H1 (cell line): Measurements from ENCODE around the gene QRICH2. TPM values are rescaled to one million over a fixed set of nuclear protein-coding genes. Genes with fewer than 3 reads are reported as not detected.

Experiments
- ATF2 ChIP-seq: IDR thresholded peaks from 2 replicates; pipeline ENCODE4 v1.6.1; 2012; ENCODE audit warnings: low read length, inconsistent platforms
- ATF3 ChIP-seq: IDR thresholded peaks from 2 replicates; pipeline ENCODE4 v1.6.1; 2011; ENCODE audit warnings: low read depth, mild to moderate bottlenecking, low read length; ENCODE audit not compliant: insufficient read depth
- SAP30 ChIP-seq: fragments of 300-600 bp; sonication (generic); IDR thresholded peaks from 2 replicates; pipeline ENCODE4 v1.7.1; 2012; ENCODE audit warnings: low read length, moderate library complexity, mild to moderate bottlenecking, inconsistent platforms; ENCODE audit not compliant: insufficient read depth, insufficient replicate concordance
- TEAD4 ChIP-seq: IDR thresholded peaks from 2 replicates; pipeline ENCODE4 v1.6.1; 2012; ENCODE audit warnings: low read depth, low read length, inconsistent platforms, mixed read lengths
- polyA plus RNA-seq, 7 experiments: library from polyadenylated mRNA; depleted of rRNA in 3 of 7; stranded (reverse) in 5 of 7; unstranded in 2 of 7; fragments of >200 nt in 5 of 7; fragments of 200-250 nt in 2 of 7; gene quantifications; 1 replicate in 5 of 7; 2 replicates in 1 of 7; 4 replicates in 1 of 7; pipeline versions ENCODE4 v1.2.1 to v1.2.3, GENCODE V29; 2011 to 2013; ENCODE audit warnings: missing spikeins in 2 of 7, mixed read lengths in 2 of 7
- total RNA-seq: library from RNA; stranded (reverse); fragmentation: NEBNext Ultra II Directional; extraction: Animal tissue kit (Norgen Biotek cat#: 25700); gene quantifications from 2 replicates; pipeline ENCODE4 v1.2.1, GENCODE V29; 2021

The QRICH2 gene
- total and polyA plus RNA-seq, 2 of the 8 experiments (the other 6 are each of a cell fraction or from before 2014, with no cell fraction given), result 2.8 to 3.8 TPM

DNA sequence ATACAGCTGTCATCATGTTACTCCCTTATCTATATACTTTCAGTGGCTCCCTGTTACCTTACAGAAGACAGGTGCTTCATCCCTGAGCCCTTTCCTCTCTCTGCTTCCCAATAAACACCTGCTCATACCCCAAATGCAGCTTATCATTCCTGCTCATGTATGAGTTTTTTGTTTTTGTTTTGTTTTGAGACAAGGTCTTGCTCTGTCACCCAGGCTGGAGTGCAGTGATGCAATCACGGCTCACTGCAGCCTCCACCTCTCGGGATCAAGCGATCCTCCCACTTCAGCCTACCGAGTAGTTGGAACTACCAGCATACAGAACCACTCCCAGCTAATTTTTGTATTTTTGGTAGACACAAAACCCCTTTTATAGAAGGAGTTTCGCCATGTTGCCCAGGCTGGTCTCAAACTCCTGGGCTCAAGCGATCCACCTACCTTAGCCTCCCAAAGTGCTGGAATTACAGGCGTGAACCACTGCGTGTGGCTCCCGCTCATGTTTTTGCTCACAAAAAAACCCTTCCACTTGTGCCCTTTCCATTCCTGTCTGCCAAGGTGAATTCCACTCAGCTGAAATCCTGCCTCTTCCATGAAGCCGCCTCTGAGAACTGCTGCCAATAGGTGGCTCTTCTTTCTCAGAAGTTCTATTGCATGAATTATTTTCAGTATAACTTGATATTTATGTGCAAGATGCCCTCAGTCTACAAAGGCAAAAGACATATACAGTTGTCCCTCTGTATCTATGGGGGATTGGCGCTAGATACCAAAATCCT is 59.9 kb downstream of the QRICH2 start (continued):
- TF ChIP-seq SAP30, result no peak
- TF ChIP-seq TEAD4, result no peak
- no peak for TF ChIP-seq ATF2
- TF ChIP-seq ATF3, result no peak
